Measurements from ENCODE around the gene KCNQ1.

DNA sequence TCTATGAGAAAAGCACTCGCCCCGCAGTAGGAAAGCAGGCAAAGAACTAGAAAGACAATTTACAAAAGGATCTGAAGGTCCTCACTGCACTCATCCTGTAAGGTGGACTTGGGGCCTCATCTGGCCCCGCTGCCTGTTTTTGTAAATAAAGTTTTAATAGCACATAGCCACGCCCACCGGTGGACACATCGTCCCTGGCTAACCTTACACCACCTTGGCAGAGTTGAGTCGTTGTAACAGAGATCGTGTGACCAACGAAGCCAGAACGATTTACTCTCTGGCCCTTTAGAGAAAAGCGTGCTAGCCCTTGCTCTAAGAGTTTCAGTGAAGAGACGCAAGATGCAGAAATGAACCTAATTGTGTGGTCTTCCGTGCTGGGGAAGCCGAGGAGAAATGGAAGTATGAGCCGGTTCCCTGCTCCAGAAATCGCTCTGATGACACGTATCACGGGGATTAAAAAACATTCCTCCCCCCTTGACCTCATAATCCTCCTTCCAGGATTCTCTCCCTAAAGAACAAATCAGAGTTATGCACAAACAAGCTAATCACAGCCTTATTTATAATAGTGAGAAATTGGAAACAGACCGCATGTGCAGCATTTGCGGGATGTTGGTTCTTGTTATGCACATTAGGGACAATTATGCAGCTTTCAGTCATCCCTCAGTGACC, 360.7 kb downstream of the KCNQ1 start:
- TF ChIP-seq, protein P1, sequence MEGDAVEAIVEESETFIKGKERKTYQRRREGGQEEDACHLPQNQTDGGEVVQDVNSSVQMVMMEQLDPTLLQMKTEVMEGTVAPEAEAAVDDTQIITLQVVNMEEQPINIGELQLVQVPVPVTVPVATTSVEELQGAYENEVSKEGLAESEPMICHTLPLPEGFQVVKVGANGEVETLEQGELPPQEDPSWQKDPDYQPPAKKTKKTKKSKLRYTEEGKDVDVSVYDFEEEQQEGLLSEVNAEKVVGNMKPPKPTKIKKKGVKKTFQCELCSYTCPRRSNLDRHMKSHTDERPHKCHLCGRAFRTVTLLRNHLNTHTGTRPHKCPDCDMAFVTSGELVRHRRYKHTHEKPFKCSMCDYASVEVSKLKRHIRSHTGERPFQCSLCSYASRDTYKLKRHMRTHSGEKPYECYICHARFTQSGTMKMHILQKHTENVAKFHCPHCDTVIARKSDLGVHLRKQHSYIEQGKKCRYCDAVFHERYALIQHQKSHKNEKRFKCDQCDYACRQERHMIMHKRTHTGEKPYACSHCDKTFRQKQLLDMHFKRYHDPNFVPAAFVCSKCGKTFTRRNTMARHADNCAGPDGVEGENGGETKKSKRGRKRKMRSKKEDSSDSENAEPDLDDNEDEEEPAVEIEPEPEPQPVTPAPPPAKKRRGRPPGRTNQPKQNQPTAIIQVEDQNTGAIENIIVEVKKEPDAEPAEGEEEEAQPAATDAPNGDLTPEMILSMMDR (IDR thresholded peaks at IDR 0.05) = no peak
- TF ChIP-seq POLR2AphosphoS5 (IDR thresholded peaks at IDR 0.05; ENCODE audit: low read depth, low read length) (no peak), RAD21 (IDR thresholded peaks at IDR 0.05; ENCODE audit: low read length) (no peak), TEAD4 (IDR thresholded peaks at IDR 0.05; ENCODE audit: borderline replicate concordance, insufficient read depth) (no peak), ELF1 (IDR thresholded peaks at IDR 0.05) (no peak), SMC3 (IDR thresholded peaks at IDR 0.05; ENCODE audit: low read depth, low read length) (no peak), FOXM1 (IDR thresholded peaks at IDR 0.05; ENCODE audit: low read depth) (no peak), GATA2 (CRISPR knock-in tag; IDR thresholded peaks at IDR 0.05) (no peak), SIN3A (IDR thresholded peaks at IDR 0.05; ENCODE audit: borderline replicate concordance, low read depth, low read length) (no peak), EP300 (IDR thresholded peaks at IDR 0.05; ENCODE audit: borderline replicate concordance in 1 of 2, low read depth in 1 of 2, low read length in 1 of 2) (no peak), YY1 (IDR thresholded peaks at IDR 0.05; ENCODE audit: low read depth) (no peak)
- TF ChIP-seq, protein P2, sequence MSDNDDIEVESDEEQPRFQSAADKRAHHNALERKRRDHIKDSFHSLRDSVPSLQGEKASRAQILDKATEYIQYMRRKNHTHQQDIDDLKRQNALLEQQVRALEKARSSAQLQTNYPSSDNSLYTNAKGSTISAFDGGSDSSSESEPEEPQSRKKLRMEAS (IDR thresholded peaks at IDR 0.05; ENCODE audit: low read depth) = no peak
- TF ChIP-seq, protein P3, sequence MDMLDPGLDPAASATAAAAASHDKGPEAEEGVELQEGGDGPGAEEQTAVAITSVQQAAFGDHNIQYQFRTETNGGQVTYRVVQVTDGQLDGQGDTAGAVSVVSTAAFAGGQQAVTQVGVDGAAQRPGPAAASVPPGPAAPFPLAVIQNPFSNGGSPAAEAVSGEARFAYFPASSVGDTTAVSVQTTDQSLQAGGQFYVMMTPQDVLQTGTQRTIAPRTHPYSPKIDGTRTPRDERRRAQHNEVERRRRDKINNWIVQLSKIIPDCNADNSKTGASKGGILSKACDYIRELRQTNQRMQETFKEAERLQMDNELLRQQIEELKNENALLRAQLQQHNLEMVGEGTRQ (IDR thresholded peaks at IDR 0.05; ENCODE audit: borderline replicate concordance, low read depth, low read length) = no peak

Data from SK-N-SH (cell line).